Measurements from ENCODE around the gene CACNA1E. TPM values are rescaled to one million over a fixed set of nuclear protein-coding genes. Genes with fewer than 3 reads are reported as not detected.

Gene CACNA1E
- total RNA-seq, 1 experiment from 2014 or later, result 0.46 TPM

DNA sequence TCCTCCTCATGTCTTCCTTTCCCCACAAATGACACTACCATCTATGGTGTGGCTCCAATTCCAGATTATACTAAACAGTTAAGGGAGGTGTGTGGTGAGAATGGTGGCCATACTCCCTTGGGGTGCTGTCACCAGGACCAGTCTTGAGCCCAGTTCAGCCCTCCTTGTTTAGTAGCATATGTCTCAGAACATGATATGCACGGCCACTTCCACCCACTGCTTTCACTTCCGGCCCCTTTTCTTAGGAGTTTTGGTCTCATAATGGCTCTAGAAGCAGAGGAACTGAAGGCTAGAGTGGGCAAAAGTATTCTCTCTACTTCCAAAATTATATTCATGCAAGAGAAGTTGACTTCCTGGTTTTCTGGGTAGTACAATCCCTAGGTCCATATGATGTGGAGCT lies 45.3 kb upstream of the CACNA1E start:
- Histone ChIP-seq H3K4ac (ENCODE audit: low read depth, low read length) (no peak overlapping the region), H3K4me1 (ENCODE audit: insufficient read depth, low read length) (no peaks in the 10 kb centered on the region; the same call in 1 of the 2 replicates), H2BK20ac (ENCODE audit: low read depth, low read length, poor library complexity, severe bottlenecking) (no peak overlapping the region), H3K18ac (ENCODE audit: insufficient read length, low read depth, low read length) (no peak overlapping the region), H4K20me1 (ENCODE audit: control insufficient read depth, insufficient read depth, insufficient read length) (no peaks in the 10 kb centered on the region), H3K23me2 (ENCODE audit: insufficient read length, low read depth, low read length, poor library complexity, severe bottlenecking) (no peaks in the 10 kb centered on the region), H3K9me3 (ENCODE audit: control insufficient read depth, low read depth, low read length) (no peaks in the 10 kb centered on the region), H3K27me3 (ENCODE audit: insufficient read depth, low read length) (no peaks in the 10 kb centered on the region), H3K4me2 (ENCODE audit: insufficient read depth, insufficient read length, low read length) (no peak overlapping the region), H3K27ac (ENCODE audit: insufficient read length, low read depth, low read length) (no peak overlapping the region), H2BK5ac (ENCODE audit: insufficient read length, low read length) (no peak overlapping the region), H3K14ac (ENCODE audit: insufficient read depth, low read length) (no peak overlapping the region), H2BK12ac (ENCODE audit: insufficient read length, low read depth, low read length) (no peak overlapping the region), H3K23ac (ENCODE audit: insufficient read length, low read depth, low read length) (no peak overlapping the region), H3K56ac (ENCODE audit: insufficient read length, low read depth, low read length) (no peak overlapping the region), H2BK15ac (ENCODE audit: low read depth, low read length) (no peak overlapping the region), H2BK120ac (ENCODE audit: low read depth, low read length, poor library complexity, severe bottlenecking) (no peak overlapping the region), H3K79me2 (ENCODE audit: insufficient read depth, low read length) (no peaks in the 10 kb centered on the region), H3K79me1 (ENCODE audit: insufficient read depth, low read depth, low read length, poor library complexity, severe bottlenecking) (no peaks in the 10 kb centered on the region), H4K91ac (ENCODE audit: insufficient read length, low read depth, low read length) (no peak overlapping the region), H2AK5ac (ENCODE audit: insufficient read length, low read length) (no peak overlapping the region), H4K5ac (ENCODE audit: insufficient read length, low read depth, low read length) (no peak overlapping the region), H3K9ac (ENCODE audit: extremely low read depth, insufficient read length, low read length) (no peak overlapping the region), H3T11ph (ENCODE audit: low read length) (no peak overlapping the region), H2AFZ (ENCODE audit: low read length) (no peak overlapping the region), H4K8ac (replicated peaks; ENCODE audit: insufficient read length, low read depth, low read length) (no peak overlapping the region)
- no peak overlapping the region for H3K27ac Mint-ChIP-seq
- H3K36me3 Mint-ChIP-seq (ENCODE audit: insufficient read depth in 1 of 3, low read depth in 3 of 3), result no peaks in the 10 kb centered on the region
- DNase-seq, result no peak
- H3K4me3 Mint-ChIP-seq, result no peak overlapping the region
- no peaks in the 10 kb centered on the region for H3K9me3 Mint-ChIP-seq
- H3K4me1 Mint-ChIP-seq, result peaks cover 0 to 3% of the 10 kb centered on the region in 2 experiments; a peak in 2 of 4 replicates
- WGBS (ENCODE audit: extremely low coverage, insufficient read length, low lambda C conversion rate), result no CpG with 5 or more reads among the region's 2 CpGs
- TF ChIP-seq, protein P1, sequence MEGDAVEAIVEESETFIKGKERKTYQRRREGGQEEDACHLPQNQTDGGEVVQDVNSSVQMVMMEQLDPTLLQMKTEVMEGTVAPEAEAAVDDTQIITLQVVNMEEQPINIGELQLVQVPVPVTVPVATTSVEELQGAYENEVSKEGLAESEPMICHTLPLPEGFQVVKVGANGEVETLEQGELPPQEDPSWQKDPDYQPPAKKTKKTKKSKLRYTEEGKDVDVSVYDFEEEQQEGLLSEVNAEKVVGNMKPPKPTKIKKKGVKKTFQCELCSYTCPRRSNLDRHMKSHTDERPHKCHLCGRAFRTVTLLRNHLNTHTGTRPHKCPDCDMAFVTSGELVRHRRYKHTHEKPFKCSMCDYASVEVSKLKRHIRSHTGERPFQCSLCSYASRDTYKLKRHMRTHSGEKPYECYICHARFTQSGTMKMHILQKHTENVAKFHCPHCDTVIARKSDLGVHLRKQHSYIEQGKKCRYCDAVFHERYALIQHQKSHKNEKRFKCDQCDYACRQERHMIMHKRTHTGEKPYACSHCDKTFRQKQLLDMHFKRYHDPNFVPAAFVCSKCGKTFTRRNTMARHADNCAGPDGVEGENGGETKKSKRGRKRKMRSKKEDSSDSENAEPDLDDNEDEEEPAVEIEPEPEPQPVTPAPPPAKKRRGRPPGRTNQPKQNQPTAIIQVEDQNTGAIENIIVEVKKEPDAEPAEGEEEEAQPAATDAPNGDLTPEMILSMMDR (conservative IDR thresholded peaks at IDR 0.05), result no peak
- H3K27me3 Mint-ChIP-seq (ENCODE audit: low read depth), result peaks cover 13% of the 10 kb centered on the region
